GM23338 (cell line): ENCODE data around the gene EEF2K. TPM values are rescaled to one million over a fixed set of nuclear protein-coding genes. Genes with fewer than 3 reads are reported as not detected.
A peak's percentile ranks its signal among the peaks of the same experiment; 100 is the strongest.

Experiments used
- ATAC-seq: fragments of 200-7000 bp; cut with Tn5 transposase; 3 replicates; pipeline ENCODE4 v1.9.1; 2020
- DNase-seq: peaks from one replicate; pipeline ENCODE4 v3.0.0-alpha.2; 2015; ENCODE audit warnings: low spot score
- H2AFZ ChIP-seq: fragments of 200-600 bp; sonication (generic); 2 replicates; pipeline ENCODE4 v1.8.0; 2016; ENCODE audit warnings: antibody characterized with exemption, mild to moderate bottlenecking, moderate library complexity
- H3F3A ChIP-seq: fragments of 200-600 bp; sonication (generic); replicated peaks from 2 replicates; pipeline ENCODE4 v1.8.0; 2017; ENCODE audit warnings: antibody characterized with exemption, mixed run types, low read depth
- H3K27ac ChIP-seq: fragments of 200-600 bp; sonication (generic); 2 replicates; pipeline ENCODE4 v1.6.1; 2016; ENCODE audit warnings: low read depth
- H3K27me3 ChIP-seq: fragments of 200-600 bp; sonication (generic); 2 replicates; pipeline ENCODE4 v1.8.0; 2016; ENCODE audit warnings: mild to moderate bottlenecking, mixed run types, moderate library complexity; ENCODE audit not compliant: insufficient read depth
- H3K36me3 ChIP-seq: fragments of 200-600 bp; sonication (generic); 2 replicates; pipeline ENCODE4 v1.8.0; 2016; ENCODE audit warnings: mild to moderate bottlenecking; ENCODE audit not compliant: insufficient read depth
- H3K4me1 ChIP-seq: fragments of 200-600 bp; sonication (generic); 2 replicates; pipeline ENCODE4 v1.8.0; 2016; ENCODE audit warnings: mild to moderate bottlenecking, moderate library complexity; ENCODE audit not compliant: insufficient read depth
- H3K4me2 ChIP-seq: fragments of 200-600 bp; sonication (generic); 2 replicates; pipeline ENCODE4 v1.7.1; 2017; ENCODE audit warnings: mixed run types
- H3K4me3 ChIP-seq: fragments of 200-600 bp; sonication (generic); 2 replicates; pipeline ENCODE4 v1.6.1; 2016; ENCODE audit warnings: mixed run types
- H3K79me2 ChIP-seq: fragments of 200-600 bp; sonication (generic); replicated peaks from 2 replicates; pipeline ENCODE4 v1.8.0; 2017; ENCODE audit warnings: mild to moderate bottlenecking; ENCODE audit not compliant: insufficient read depth
- H3K9me2 ChIP-seq: fragments of 200-600 bp; sonication (generic); 2 replicates; pipeline ENCODE4 v1.8.0; 2017; ENCODE audit not compliant: insufficient read depth
- H4K20me1 ChIP-seq: fragments of 200-600 bp; sonication (generic); replicated peaks from 2 replicates; pipeline ENCODE4 v1.8.0; 2017; ENCODE audit warnings: mild to moderate bottlenecking; ENCODE audit not compliant: insufficient read depth
- H3K27ac Mint-ChIP-seq: 2 replicates; pipeline ENCODE4 v1.8.0; 2020; ENCODE audit warnings: inconsistent platforms, mild to moderate bottlenecking, moderate library complexity, mixed read lengths
- H3K27me3 Mint-ChIP-seq: 3 replicates; pipeline ENCODE4 v1.8.0; 2022; ENCODE audit warnings: low read depth, mild to moderate bottlenecking, moderate library complexity, mixed read lengths, inconsistent platforms; ENCODE audit not compliant: insufficient read depth, poor library complexity
- H3K36me3 Mint-ChIP-seq: 3 replicates; pipeline ENCODE4 v1.8.0; 2021; ENCODE audit warnings: low read depth, mild to moderate bottlenecking, inconsistent platforms, moderate library complexity, mixed read lengths
- H3K4me1 Mint-ChIP-seq: 3 replicates; pipeline ENCODE4 v1.8.0; 2020; ENCODE audit warnings: mild to moderate bottlenecking, inconsistent platforms, mixed read lengths
- H3K4me3 Mint-ChIP-seq: 3 replicates; pipeline ENCODE4 v1.8.0; 2021; ENCODE audit warnings: moderate library complexity, mild to moderate bottlenecking, inconsistent platforms, mixed read lengths
- H3K9me3 Mint-ChIP-seq: 3 replicates; pipeline ENCODE4 v1.8.0; 2020; ENCODE audit warnings: moderate library complexity, mild to moderate bottlenecking, inconsistent platforms, mixed read lengths
- CREB1 ChIP-seq: fragments of 250-450 bp; sonication (Bioruptor Pico); IDR thresholded peaks from 2 replicates; pipeline ENCODE4 v1.5.0; 2020; ENCODE audit warnings: low read depth, mild to moderate bottlenecking, moderate library complexity
- CTCF ChIP-seq, 2 experiments: fragments of 200-600 bp in 1 of 2; sonication (generic) in 1 of 2; conservative IDR thresholded peaks; 2 replicates each; pipeline versions ENCODE4 v1.5.1 to v1.6.1; 2016 to 2017; ENCODE audit warnings: antibody characterized with exemption in 2 of 2, low read depth in 2 of 2, mild to moderate bottlenecking in 2 of 2, moderate library complexity in 1 of 2
- ETS1 ChIP-seq: IDR thresholded peaks from 2 replicates; pipeline ENCODE4 v1.6.1; 2016; ENCODE audit warnings: antibody characterized with exemption
- EZH2phosphoT487 ChIP-seq: fragments of 200-600 bp; sonication (generic); IDR thresholded peaks from one replicate; pipeline ENCODE4 v1.8.1; 2018; ENCODE audit warnings: antibody characterized with exemption; ENCODE audit not compliant: unreplicated experiment
- JUNB ChIP-seq: IDR thresholded peaks from one replicate; pipeline ENCODE4 v1.6.1; 2016; ENCODE audit warnings: antibody characterized with exemption; ENCODE audit not compliant: unreplicated experiment
- NANOG ChIP-seq: IDR thresholded peaks from 2 replicates; pipeline ENCODE4 v1.6.1; 2016; ENCODE audit warnings: antibody characterized with exemption, borderline replicate concordance
- REST ChIP-seq: IDR thresholded peaks from one replicate; pipeline ENCODE4 v1.6.1; 2018; ENCODE audit warnings: antibody characterized with exemption; ENCODE audit not compliant: unreplicated experiment
- ZNF331 ChIP-seq: fragments of 250-450 bp; sonication (Bioruptor Pico); IDR thresholded peaks from 2 replicates; pipeline ENCODE4 v1.5.0; 2020; ENCODE audit warnings: low read depth, mild to moderate bottlenecking, moderate library complexity
- polyA plus RNA-seq: library from polyadenylated mRNA; unstranded; fragments of >200 nt; fragmentation: Nextera tagmentation; extraction: Ambion mirVana; gene quantifications from 2 replicates; pipeline ENCODE4 v1.2.1, GENCODE V29; 2016
- total RNA-seq: library from RNA; depleted of rRNA; stranded (reverse); fragments of >200 nt; shearing (Covaris generic); gene quantifications from 2 replicates; pipeline ENCODE4 v1.2.3, GENCODE V29; 2014

The EEF2K gene
- total and polyA plus RNA-seq, 2 experiments from 2014 or later = 5.4 to 23.9 TPM

- H3K4me1 Mint-ChIP-seq = peaks cover 20% of the 10 kb centered on the region
- H3K27ac Mint-ChIP-seq = peak overlapping the region; percentile 92; the same call in 1 of the 2 replicates
- peak overlapping the region; percentile 87; the same call in 2 of the 3 replicates for H3K4me3 Mint-ChIP-seq
Measured at GRCh38 chr16:22194707-22195444, 11.2 kb upstream of the EEF2K start.

GRCh38 chr16:22195445-22195694 lies 10.7 kb upstream of the EEF2K start:
- Histone ChIP-seq H2AFZ (no peak overlapping the region), H3F3A (0 out of 2 replicates have a peak, but pooled peaks cover 11% of the 10 kb centered on the region), H3K4me3 (no peak overlapping the region), H3K27ac (no peak overlapping the region), H3K4me2 (no peak overlapping the region), H3K4me1 (peaks cover 17% of the 10 kb centered on the region), H3K9me2 (0 out of 2 replicates have a peak, but pooled peaks cover 6% of the 10 kb centered on the region), H3K36me3 (no peaks in the 10 kb centered on the region), H3K79me2 (no peaks in the 10 kb centered on the region), H4K20me1 (no peaks in the 10 kb centered on the region), H3K27me3 (no peaks in the 10 kb centered on the region)
- H3K36me3 Mint-ChIP-seq = peaks cover 3% of the 10 kb centered on the region; the same call in 2 of the 3 replicates
- H3K9me3 Mint-ChIP-seq = peaks cover 5% of the 10 kb centered on the region
- peaks cover 21% of the 10 kb centered on the region for H3K27me3 Mint-ChIP-seq
- H3K27ac Mint-ChIP-seq = peak overlapping the region; percentile 92; the same call in 1 of the 2 replicates
- H3K4me3 Mint-ChIP-seq = peak overlapping the region; percentile 87
- ATAC-seq (no peak), DNase-seq (no peak)
- peaks cover 20% of the 10 kb centered on the region for H3K4me1 Mint-ChIP-seq
- TF ChIP-seq REST (no peak), ZNF331 (CRISPR knock-in tag) (no peak), NANOG (no peak), EZH2phosphoT487 (no peak), CTCF (conservative IDR thresholded peaks at IDR 0.05; ENCODE audit: low read depth in 2 of 2) (no peak), JUNB (no peak), CREB1 (CRISPR knock-in tag) (no peak)

More at GRCh38 chr16:22194707-22195444, 11.2 kb upstream of the EEF2K start:
- Histone ChIP-seq H3K27ac (no peak overlapping the region), H3K4me2 (no peak overlapping the region), H3K9me2 (0 out of 2 replicates have a peak, but pooled peaks cover 6% of the 10 kb centered on the region), H3F3A (0 out of 2 replicates have a peak, but pooled peaks cover 11% of the 10 kb centered on the region), H4K20me1 (no peaks in the 10 kb centered on the region), H2AFZ (no peak overlapping the region), H3K4me3 (no peak overlapping the region), H3K27me3 (no peaks in the 10 kb centered on the region), H3K36me3 (no peaks in the 10 kb centered on the region), H3K79me2 (no peaks in the 10 kb centered on the region), H3K4me1 (peaks cover 17% of the 10 kb centered on the region)
- TF ChIP-seq ETS1 = no peak
- no peak for TF ChIP-seq JUNB
- no peak for TF ChIP-seq CREB1 (CRISPR knock-in tag)
- TF ChIP-seq CTCF (conservative IDR thresholded peaks at IDR 0.05; ENCODE audit: low read depth in 2 of 2) = no peak
- H3K9me3 Mint-ChIP-seq = peaks cover 5% of the 10 kb centered on the region
- H3K27me3 Mint-ChIP-seq = peaks cover 23% of the 10 kb centered on the region
- no peak for DNase-seq
- peaks cover 3% of the 10 kb centered on the region; the same call in 2 of the 3 replicates for H3K36me3 Mint-ChIP-seq
- no peak for ATAC-seq
